Measurements from ENCODE around the gene DDX1.

The DDX1 gene

DNA sequence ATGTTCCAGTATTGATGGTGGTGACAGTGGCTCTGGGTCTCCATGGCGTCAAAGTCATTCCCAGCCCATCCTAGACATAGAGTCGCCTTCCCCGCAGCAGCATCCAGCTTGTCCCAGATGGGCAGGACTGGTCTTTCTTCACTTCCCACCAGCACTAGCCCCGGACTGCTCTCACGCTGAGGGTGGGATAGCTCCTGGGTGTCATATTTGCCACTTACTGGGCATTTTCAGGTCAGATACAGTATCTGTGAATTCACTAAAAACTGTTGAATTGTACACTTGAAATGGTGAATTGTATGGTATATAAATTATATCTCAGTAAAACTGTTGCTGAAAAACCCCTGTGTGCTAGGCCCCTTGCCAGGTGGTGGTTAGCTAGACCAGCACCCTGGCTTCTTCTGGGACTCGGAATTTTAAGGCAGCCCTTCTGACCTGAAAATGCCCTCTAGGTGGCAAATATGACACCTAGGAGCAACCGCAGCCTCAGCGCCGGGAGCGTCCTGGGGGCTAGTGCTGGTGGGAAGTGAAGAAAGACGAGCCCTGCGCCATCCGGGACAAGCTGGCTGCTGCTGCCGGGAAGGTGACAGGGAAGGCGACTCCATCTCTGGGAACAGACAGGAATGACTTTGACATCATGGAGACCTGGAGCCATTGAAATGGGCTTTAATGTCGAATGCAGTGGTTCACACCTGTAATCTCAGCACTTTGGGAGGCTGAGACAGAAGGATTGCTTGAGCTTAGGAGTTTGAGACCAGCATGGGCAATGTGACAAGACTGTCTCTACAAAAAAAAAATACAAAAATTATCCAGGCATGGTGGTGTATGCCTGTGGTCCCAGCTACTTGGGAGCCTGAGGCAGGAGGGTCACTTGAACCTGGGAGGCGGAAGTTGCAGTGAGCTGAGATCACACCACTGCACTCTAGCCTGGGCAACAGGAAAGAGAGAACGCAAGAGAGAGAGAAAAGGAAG is 56.2 kb downstream of the DDX1 start:
- DNase-seq, result no peak

DNA sequence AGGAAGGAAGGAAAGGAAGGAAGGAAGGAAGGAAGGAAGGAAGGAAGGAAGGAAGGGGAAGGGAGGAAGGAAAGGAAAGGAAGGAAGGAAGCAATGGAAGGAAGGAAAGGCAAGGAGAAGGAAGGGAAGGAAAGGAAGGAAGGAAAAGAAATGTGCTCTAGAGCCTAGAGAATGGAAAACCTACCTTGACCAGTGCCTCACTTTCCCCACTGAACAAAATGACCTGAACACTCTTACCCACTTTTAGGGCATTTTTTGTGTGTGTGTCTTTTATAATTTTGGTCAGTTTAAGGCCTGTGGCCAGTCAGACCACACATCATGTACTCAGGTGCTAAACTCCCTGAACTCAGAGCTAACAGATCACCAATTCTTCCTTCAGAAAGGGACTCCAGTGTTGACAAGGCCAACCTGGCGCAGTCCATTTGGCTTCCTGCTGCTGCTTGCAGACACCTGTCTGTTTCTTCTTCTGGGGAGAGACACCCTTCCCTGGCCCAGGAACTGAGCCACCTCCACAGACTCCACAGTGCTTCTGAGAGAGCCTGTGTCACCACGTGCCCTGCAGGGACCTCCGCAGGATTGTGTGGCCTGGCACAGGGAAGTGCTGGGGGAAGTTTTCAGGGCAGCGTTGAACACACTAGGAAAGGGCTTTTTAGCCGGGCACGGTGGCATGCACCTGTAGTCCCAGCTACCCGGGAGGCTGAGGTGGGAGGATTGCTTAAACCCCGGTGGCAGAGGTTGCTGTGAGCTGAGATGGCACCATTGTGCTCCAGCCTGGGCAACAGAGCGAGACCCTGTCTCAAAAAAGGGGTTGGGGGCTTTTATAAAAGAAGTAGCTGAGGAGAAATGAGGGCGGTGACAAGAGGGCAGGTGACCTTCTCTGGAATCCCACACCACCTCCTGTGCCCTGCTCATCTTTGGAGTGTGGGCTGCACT is 57.2 kb downstream of the DDX1 start:
- DNase-seq, result no peak

DNA sequence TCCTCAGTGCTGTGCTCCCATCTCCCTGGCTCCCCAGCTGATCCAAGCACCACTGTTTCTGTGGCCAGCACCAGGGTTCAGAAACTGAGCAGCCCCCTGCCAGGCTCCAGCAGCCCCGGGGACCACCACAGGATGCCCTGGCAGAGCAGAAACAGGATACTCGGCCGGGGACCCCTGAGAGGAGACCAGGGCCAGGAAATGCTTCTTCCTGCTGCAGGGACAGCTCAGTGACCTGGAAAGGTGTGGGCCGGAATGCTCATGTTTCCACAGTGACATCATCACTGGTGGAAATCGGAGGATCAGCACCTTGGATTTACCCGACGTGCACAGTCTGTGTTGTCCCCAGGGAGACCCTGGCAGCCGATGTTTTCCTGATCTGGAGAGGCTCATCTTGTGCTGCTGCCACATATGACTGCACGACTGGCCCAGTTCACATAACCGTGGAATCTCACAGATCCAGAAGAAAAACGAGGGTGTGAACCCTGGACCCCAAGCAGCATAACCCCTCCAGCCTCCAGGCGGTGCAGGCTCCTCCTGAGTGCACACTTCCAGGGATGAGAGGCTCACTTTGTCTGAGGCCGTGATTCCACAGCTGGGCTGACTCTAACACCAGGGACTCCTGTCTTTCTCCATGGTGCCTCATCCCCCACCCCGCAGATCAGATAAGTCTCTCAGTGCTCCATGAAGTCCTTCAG is 58.0 kb downstream of the DDX1 start:
- no peak for DNase-seq

DNA sequence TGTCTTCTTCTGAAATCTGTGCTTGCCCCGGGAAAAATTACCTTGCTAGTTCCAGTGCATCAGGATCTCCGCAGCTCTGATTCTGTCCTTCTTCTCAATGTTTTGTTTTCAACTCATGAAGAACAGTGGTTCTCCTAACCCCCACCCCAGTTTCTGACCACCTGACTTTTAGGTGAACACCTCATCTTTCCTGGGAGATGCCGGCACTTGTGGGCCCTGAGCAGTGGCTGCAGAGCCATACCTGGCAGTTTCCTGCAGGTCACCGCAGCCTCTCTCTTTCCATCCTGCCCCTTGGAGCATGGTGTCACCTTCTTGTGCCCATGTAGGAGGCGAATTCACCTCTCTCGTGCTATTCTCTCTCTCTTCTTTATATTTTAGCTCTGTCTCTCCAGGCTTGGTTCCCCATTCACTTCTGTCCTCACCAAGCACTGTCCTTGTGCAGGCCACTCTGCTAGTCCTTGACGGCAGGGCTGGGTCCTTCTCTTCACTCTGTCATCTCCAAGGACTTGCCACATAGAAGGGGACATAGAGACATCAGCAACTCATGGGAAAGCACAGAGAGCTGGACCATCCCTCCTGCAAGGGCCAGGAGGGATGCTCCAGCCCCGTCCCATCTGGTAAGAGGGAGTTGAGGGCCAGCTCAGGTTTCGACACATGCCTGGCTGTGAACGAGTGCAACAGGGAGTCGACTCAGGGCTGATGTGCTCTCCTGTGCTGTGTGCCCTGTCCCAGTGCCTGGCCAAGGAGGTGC is 59.1 kb downstream of the DDX1 start:
- no peak for DNase-seq

DNA sequence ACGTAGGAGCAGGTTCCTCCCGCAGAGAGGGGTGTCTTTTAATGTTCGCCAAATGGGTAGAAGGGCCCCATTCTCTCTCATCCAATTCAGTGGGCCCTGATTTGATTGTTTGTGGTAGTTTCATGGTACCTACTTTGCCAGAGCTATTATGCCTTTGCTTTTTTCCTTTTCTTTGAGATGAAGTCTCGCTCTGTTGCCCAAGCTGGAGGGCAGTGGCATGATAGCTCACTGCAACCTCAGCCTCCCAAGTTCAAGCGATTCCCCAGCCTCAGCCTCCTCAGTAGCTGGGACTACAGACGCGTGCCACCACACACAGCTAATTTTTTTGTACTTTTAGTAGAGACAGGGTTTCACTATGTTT is 59.7 kb downstream of the DDX1 start:
- DNase-seq, result no peak

DNA sequence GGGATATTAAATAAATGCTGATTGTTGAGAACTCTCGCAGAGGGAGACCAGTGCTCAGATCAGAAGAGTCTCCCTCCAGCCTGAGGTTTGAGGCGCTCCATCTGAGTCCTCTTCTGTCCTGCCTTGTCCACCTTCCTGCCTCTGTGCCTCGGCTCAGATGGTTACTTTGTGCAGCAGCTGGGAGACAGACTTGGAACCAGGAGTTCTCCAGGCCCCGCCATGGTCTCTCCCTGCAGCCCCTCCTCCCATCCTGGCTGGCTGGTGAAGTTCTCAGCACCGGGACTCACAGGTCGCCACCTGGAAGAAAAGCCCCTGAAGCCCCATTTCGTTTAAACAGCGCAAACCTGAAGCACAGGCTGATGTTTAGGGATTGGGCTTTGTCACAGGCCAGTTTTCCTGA is 60.6 kb downstream of the DDX1 start:
- no peak for DNase-seq

DNA sequence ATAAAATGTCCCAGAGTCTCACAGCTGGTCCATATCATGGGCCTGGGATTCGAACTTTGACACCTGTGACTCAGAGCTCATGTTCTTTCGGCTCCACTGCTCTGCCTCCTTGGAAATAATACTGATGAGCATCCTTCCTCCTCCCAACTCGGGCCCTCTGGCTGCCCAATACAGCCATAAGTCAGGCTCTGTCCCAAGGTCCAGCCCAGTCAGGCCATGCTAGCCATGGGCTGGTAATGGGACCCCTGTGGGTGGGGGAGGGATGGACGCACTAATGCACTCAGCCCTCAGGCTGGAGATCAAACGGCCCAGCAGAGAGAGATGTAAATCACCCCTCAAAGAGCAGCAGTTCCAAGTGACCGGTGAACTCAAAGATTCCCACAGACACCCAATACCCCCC is 61.1 kb downstream of the DDX1 start:
- no peak for DNase-seq

DNA sequence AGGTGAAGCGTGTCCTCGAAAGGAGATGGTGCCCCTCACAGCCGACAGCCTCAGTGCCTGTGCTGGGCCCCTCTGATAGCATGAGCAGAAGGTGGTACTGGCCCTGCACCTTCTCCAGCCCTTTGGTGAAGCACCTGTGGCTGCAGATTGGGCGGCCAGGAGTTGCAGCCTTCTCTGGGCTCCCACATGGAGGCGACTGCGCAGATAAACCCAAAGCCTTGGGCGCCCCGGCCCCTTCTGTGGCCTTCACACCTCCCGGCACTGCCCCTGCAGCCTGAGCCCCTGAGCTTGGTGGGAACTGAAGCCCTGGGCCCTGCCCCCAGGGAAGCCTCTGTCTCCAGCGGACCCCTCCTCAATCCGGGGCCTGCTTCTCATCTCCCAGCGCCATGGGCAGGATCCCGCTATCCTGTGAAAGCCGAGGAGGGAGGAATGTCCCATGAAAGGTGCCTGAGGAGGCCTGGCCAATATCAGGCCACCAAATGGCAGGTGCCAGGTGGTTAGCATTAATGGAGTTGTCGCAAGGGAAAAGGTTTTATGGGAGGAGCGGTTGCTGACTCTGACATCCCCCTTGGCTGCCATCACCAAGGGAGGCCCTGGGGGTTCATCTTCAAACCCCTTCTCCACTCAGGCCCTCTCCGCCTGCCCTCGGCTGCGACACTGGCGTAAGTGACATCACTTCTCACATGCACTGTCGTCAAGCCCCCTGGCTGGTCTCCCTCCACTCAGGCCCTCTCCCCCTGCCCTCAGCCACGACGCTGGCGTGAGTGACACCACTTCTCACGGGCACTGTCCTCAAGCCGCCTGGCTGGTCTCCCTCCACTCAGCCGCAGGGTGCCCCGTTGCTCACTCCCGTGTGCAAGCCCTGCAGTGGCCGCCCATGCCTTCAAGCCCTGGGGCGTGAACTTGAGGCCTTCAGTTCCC is 62.4 kb downstream of the DDX1 start:
- no peak for DNase-seq

DNA sequence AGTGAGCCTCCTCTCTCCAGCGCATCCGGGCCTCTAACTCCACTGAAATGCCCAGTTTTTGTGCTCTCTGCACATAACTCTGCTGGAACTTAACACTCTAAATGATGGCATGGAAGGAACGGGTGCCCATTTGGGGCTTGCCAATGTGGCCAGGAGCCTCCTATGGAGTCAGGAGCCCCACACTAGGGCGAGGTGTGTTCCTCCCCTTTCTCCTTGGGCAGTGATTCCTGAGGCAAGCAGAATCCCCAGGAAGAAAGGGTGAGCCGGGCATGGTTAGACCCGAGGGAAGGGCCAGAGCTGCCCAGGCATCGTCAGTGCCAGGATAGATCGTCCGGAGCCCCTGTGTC is 63.0 kb downstream of the DDX1 start:
- DNase-seq, result no peak

DNA sequence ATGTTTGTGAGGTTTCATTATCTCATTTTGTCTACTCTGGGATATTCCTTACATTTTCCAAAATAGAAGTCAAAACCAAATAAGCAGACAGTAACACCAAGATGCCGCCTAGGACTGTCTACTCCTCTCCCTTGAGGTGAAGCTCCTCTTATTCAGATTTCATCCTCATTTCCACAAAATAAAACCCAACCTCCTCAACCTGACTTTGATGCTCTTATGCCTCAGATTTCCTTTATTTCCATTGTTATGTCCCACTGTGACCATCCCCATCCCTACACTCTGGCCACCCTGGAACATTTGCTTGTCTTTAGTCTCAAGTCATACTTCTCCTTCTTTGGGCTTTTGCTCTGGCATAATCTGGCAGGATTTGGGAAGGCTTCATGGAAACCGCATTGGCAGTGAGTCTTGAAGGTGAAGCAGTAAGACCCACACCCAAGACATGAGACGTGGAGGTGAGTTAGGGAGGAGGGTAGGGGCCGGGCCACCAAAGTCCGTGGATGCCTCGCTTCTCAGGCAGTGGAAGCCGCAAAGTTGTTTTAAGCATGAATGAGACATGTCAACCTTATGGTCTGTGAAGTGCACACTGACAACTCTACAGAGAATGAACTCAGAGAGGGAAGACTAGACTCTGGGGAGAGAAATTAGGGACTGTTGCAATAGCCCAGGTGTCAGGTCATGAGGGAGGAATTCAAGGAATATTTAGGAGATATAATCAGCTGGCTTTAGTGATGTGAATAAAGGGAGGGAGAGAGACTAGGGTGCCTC is 63.6 kb downstream of the DDX1 start:
- no peak for DNase-seq

DNA sequence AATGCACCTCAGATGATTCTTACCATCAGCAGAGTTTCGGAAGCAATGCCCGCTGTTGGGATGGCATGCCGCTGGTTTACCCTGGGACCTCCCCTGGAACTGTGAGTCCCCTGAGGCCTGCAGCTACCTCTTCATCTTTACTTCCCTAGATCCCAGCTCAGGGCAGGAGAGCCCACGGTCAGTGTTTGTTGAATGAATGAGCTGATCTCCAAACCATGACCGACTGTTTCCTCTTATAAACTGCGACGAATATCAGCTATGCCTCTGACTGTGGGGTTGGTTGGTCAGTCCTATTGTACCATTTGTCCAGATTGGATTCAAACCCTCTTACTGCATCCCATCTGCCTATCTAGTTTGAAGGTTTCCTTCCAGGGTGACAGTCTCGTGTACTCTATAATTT is 64.4 kb downstream of the DDX1 start:
- DNase-seq, result no peak

DNA sequence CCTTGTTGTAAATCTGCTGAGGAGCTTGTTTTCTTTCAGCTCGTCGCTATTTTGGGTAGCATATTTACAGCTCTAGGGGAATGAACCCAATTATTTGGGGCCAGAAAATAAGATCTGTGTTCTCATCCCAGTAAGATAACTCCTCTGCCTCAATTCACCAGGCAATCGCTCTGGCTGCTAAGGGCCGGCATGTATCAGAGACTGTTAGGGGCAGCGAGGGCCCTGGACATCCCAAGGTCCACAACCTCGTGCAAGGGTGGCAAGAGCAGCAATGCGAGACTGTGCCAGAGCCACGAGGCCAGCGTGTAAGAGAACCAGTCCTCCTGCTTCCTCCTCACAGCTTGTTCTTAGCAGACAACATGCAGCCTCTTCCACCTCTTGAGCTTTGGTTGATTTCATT is 66.1 kb downstream of the DDX1 start:
- no peak for DNase-seq

DNA sequence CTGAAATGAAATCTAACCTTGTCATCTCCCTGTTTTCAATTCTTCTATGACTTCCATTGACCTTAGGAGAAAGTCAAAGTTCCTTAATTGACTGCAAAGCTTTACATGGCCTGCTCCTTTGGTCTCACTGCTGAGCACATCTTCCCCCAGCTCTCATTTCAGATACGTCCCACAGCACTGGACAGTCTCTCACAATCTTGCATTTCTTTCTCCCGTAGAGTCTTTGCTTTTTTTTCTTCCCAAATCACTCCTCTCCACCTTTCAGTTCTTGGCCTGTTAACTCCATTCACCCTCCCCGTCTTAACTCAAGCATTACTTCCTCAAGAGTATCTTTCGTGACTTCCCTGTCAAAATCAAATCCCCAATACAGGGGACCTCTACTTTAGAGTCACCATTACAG is 67.2 kb downstream of the DDX1 start:
- DNase-seq, result no peak

DNA sequence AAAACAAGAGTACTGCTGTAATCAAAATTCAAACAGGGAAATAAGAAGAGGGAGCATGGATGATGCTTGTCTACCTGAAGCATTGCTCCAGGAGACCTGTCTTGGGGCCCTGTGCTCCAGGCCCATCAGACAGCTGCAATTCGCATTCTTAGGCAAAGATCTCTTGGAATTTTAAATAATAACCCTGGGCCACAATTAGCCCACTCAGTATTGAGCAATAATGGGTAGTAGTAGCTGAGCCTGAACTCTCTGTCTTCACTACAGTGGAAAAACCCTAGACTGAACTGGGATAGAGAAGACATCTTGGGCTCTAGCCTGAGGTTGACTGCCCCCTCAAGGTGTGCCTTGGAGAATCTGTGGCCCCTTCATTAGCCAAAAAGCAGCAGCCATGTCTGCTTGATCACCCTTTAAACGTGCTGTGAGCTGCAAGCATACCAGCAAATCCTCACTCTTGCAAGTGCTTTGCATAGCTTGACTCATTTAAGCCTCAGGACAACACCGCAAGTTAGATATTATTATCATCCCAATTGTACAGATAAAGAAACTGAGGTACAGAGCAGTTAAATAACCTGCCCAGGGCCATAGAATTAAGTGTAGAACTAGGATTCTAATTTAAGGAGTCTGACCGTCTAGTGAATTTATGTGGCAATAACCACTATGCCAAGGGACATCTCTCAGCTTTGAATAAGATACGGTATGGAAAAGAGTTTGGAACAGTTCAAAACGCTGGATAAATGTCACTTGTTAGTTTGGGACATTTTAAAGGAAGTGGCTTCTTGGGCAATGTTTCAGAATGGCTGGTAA is 69.0 kb downstream of the DDX1 start:
- no peak for DNase-seq

DNA sequence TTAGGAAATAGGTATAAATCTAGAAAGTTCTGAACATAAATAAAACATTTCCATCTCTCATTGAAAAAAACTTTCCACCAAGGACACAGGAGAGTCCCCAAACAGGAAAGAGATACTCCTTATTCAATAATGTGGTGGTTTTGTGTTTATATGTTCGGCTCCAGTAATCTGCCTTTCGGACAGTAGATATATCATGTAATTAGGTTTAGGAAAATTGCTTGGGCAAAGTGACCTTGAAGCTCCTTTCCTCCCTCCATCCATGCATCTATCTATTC is 69.6 kb downstream of the DDX1 start:
- no peak for DNase-seq

DNA sequence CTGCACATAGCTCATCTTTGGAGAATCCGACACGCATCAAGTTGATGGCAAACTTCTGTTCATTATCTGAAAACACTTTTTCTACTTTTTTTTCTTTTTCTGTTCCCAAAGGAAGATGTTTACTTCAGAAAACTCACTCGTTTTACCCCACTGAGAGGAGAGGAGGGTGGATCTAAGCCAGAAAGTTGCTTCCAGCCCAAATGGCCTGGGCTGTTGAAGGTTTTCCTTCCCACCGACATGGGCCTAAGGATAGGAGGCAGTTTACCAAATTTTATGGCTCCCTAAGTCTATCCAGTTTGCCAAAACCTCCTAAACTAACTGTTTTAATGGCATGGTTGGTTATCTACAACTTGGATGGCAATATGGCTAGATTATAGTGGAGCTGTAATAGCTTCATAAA is 70.4 kb downstream of the DDX1 start:
- no peak for DNase-seq

DNA sequence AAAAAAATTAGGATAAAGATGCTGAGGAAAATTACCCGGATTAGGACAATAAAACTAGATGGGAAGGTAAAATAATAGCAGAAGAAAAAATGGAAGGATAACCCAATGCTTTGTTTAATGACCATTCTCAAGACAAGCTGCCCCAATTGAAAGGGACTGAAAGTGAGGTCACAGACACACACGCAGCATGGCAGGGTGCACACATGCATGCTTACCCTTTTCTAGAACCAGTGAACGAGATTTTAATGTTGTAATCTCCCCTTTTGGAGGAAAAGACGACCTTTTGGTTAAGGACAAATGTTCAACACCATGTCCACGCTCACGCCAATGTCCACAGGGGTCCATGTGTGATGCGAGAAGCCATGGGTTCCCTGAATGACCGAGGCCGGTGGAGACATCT is 70.9 kb downstream of the DDX1 start:
- no peak for DNase-seq

DNA sequence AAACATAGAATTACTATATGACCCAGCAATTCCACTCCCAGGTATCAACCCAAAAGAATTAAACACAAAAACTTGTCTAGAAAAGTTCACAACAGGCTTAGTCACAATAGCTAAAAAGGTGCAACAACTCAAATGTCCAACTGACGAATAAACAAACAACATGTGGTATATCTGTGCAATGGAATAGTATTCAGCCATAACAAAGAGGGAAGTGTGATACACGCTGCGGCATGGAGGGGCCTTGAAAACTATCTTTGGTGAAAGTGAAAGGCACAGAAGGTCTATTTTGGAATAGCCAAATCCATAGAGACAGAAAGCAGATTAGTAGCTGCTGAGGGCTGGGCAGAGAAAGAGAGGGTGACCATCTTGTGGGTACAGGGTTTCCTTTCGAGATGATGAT is 72.1 kb downstream of the DDX1 start:
- no peak for DNase-seq

DNA sequence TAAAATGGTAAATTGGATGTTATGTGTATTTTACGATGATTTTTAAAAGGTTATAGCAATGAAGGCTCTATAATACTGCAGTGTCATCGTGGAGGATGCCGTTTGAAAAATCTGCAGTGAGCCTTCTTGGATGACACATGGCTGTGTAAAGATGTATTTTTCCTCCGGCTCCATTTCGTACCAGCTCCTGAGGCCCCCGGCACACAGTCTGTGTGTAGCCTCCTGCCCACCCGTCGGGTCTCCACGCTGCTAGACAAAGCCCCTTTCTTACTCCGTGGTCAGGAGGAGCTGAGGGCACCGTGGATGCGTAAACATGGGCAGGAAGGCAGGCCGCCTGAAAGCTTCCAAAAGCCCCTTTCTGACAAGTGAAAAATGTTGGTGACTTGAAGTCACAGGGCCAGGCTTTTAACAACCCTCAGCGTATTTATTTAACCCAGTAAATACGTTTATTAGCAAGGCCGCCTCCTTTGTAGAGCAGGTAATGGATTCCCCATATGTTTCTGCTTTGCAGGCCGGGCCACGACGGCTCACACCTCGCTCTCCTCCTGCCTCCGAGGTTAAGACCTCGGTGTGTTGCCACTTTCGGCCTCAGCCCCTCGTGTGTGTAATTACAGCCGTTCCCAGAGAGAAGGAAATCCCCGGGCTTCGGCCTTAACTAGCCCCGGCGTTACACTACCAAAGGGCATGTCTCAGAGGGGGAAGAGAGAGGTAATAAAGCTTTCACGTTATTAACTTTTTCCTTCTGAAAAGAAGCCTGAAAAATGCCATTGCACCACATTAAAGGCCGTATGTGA is 72.8 kb downstream of the DDX1 start:
- no peak for DNase-seq

Data from NCI-H1694 treated with DMSO at 0.1 percent for 48 hours (cell line).